GM23338 (cell line): Measurements from ENCODE around the gene DNAH17. TPM values are rescaled to one million over a fixed set of nuclear protein-coding genes. Genes with fewer than 3 reads are reported as not detected.

Experiments
- ATAC-seq: fragments of 200-7000 bp; cut with Tn5 transposase; 3 replicates; pipeline ENCODE4 v1.9.1; 2020
- DNase-seq: peaks from one replicate; pipeline ENCODE4 v3.0.0-alpha.2; 2015; ENCODE audit warnings: low spot score
- H2AFZ ChIP-seq: fragments of 200-600 bp; sonication (generic); 2 replicates; pipeline ENCODE4 v1.8.0; 2016; ENCODE audit warnings: antibody characterized with exemption, mild to moderate bottlenecking, moderate library complexity
- H3F3A ChIP-seq: fragments of 200-600 bp; sonication (generic); replicated peaks from 2 replicates; pipeline ENCODE4 v1.8.0; 2017; ENCODE audit warnings: antibody characterized with exemption, mixed run types, low read depth
- H3K27ac ChIP-seq: fragments of 200-600 bp; sonication (generic); 2 replicates; pipeline ENCODE4 v1.6.1; 2016; ENCODE audit warnings: low read depth
- H3K27me3 ChIP-seq: fragments of 200-600 bp; sonication (generic); 2 replicates; pipeline ENCODE4 v1.8.0; 2016; ENCODE audit warnings: mild to moderate bottlenecking, mixed run types, moderate library complexity; ENCODE audit not compliant: insufficient read depth
- H3K36me3 ChIP-seq: fragments of 200-600 bp; sonication (generic); 2 replicates; pipeline ENCODE4 v1.8.0; 2016; ENCODE audit warnings: mild to moderate bottlenecking; ENCODE audit not compliant: insufficient read depth
- H3K4me1 ChIP-seq: fragments of 200-600 bp; sonication (generic); 2 replicates; pipeline ENCODE4 v1.8.0; 2016; ENCODE audit warnings: mild to moderate bottlenecking, moderate library complexity; ENCODE audit not compliant: insufficient read depth
- H3K4me2 ChIP-seq: fragments of 200-600 bp; sonication (generic); 2 replicates; pipeline ENCODE4 v1.7.1; 2017; ENCODE audit warnings: mixed run types
- H3K4me3 ChIP-seq: fragments of 200-600 bp; sonication (generic); 2 replicates; pipeline ENCODE4 v1.6.1; 2016; ENCODE audit warnings: mixed run types
- H3K79me2 ChIP-seq: fragments of 200-600 bp; sonication (generic); replicated peaks from 2 replicates; pipeline ENCODE4 v1.8.0; 2017; ENCODE audit warnings: mild to moderate bottlenecking; ENCODE audit not compliant: insufficient read depth
- H3K9me2 ChIP-seq: fragments of 200-600 bp; sonication (generic); 2 replicates; pipeline ENCODE4 v1.8.0; 2017; ENCODE audit not compliant: insufficient read depth
- H4K20me1 ChIP-seq: fragments of 200-600 bp; sonication (generic); replicated peaks from 2 replicates; pipeline ENCODE4 v1.8.0; 2017; ENCODE audit warnings: mild to moderate bottlenecking; ENCODE audit not compliant: insufficient read depth
- H3K27ac Mint-ChIP-seq: 2 replicates; pipeline ENCODE4 v1.8.0; 2020; ENCODE audit warnings: inconsistent platforms, mild to moderate bottlenecking, moderate library complexity, mixed read lengths
- H3K27me3 Mint-ChIP-seq: 3 replicates; pipeline ENCODE4 v1.8.0; 2022; ENCODE audit warnings: low read depth, mild to moderate bottlenecking, moderate library complexity, mixed read lengths, inconsistent platforms; ENCODE audit not compliant: insufficient read depth, poor library complexity
- H3K36me3 Mint-ChIP-seq: 3 replicates; pipeline ENCODE4 v1.8.0; 2021; ENCODE audit warnings: low read depth, mild to moderate bottlenecking, inconsistent platforms, moderate library complexity, mixed read lengths
- H3K4me1 Mint-ChIP-seq: 3 replicates; pipeline ENCODE4 v1.8.0; 2020; ENCODE audit warnings: mild to moderate bottlenecking, inconsistent platforms, mixed read lengths
- H3K4me3 Mint-ChIP-seq: 3 replicates; pipeline ENCODE4 v1.8.0; 2021; ENCODE audit warnings: moderate library complexity, mild to moderate bottlenecking, inconsistent platforms, mixed read lengths
- H3K9me3 Mint-ChIP-seq: 3 replicates; pipeline ENCODE4 v1.8.0; 2020; ENCODE audit warnings: moderate library complexity, mild to moderate bottlenecking, inconsistent platforms, mixed read lengths
- EZH2 ChIP-seq: fragments of 200-600 bp; sonication (generic); IDR thresholded peaks from one replicate; pipeline ENCODE4 v1.8.0; 2017; ENCODE audit warnings: antibody characterized with exemption, mild to moderate bottlenecking, low read depth; ENCODE audit not compliant: unreplicated experiment
- EZH2phosphoT487 ChIP-seq: fragments of 200-600 bp; sonication (generic); IDR thresholded peaks from one replicate; pipeline ENCODE4 v1.8.1; 2018; ENCODE audit warnings: antibody characterized with exemption; ENCODE audit not compliant: unreplicated experiment
- NANOG ChIP-seq: IDR thresholded peaks from 2 replicates; pipeline ENCODE4 v1.6.1; 2016; ENCODE audit warnings: antibody characterized with exemption, borderline replicate concordance
- POLR2AphosphoS5 ChIP-seq: IDR thresholded peaks from 2 replicates; pipeline ENCODE4 v1.6.1; 2016; ENCODE audit warnings: antibody characterized with exemption, low read depth
- STAT1 ChIP-seq: IDR thresholded peaks from one replicate; pipeline ENCODE4 v1.6.1; 2016; ENCODE audit warnings: antibody characterized with exemption; ENCODE audit not compliant: unreplicated experiment
- ZNF114 ChIP-seq: fragments of 250-450 bp; sonication (Bioruptor Pico); IDR thresholded peaks from 2 replicates; pipeline ENCODE4 v1.5.0; 2020; ENCODE audit warnings: mild to moderate bottlenecking, moderate library complexity
- ZNF331 ChIP-seq: fragments of 250-450 bp; sonication (Bioruptor Pico); IDR thresholded peaks from 2 replicates; pipeline ENCODE4 v1.5.0; 2020; ENCODE audit warnings: low read depth, mild to moderate bottlenecking, moderate library complexity
- polyA plus RNA-seq: library from polyadenylated mRNA; unstranded; fragments of >200 nt; fragmentation: Nextera tagmentation; extraction: Ambion mirVana; gene quantifications from 2 replicates; pipeline ENCODE4 v1.2.1, GENCODE V29; 2016
- total RNA-seq: library from RNA; depleted of rRNA; stranded (reverse); fragments of >200 nt; shearing (Covaris generic); gene quantifications from 2 replicates; pipeline ENCODE4 v1.2.3, GENCODE V29; 2014
- TF ChIP-seq, protein P1 (sequence below): IDR thresholded peaks from one replicate; pipeline ENCODE4 v1.6.1; 2018; ENCODE audit warnings: antibody characterized with exemption; ENCODE audit not compliant: unreplicated experiment
- TF ChIP-seq, protein P2 (sequence below), 2 experiments: fragments of 200-600 bp in 1 of 2; sonication (generic) in 1 of 2; conservative IDR thresholded peaks; 2 replicates each; pipeline versions ENCODE4 v1.5.1 to v1.6.1; 2016 to 2017; ENCODE audit warnings: antibody characterized with exemption in 2 of 2, low read depth in 2 of 2, mild to moderate bottlenecking in 2 of 2, moderate library complexity in 1 of 2
- TF ChIP-seq, protein P3 (sequence below): fragments of 250-450 bp; sonication (Bioruptor Pico); IDR thresholded peaks from 2 replicates; pipeline ENCODE4 v1.5.0; 2020; ENCODE audit warnings: mild to moderate bottlenecking, moderate library complexity
- TF ChIP-seq, protein P4 (sequence below): IDR thresholded peaks from 2 replicates; pipeline ENCODE4 v1.6.1; 2016; ENCODE audit warnings: antibody characterized with exemption

The DNAH17 gene
- total and polyA plus RNA-seq, 2 experiments from 2014 or later = 0.59 to 2.0 TPM

DNA sequence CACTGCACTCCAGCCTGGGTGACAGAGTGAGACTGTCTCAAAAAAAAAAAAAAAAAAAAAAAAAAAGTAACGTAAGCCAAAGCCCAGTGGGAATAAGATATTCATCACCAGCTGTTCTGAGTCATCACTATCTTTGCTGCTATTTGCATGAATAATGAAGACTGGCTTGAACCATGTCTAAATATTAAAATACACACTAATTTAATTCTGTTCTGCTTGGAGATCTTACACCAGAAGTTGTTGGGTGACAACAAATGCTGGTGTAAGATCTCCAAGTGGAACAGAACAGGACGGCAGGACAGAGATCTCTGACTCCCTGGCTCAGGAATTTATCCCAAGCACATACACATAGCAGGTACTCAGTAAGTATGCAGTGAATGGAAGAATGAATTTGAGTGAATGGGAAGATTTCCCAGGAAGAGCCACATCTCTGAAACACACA lies 19.6 kb downstream of the DNAH17 start:
- Mint-ChIP-seq H3K9me3 (no peaks in the 10 kb centered on the region), H3K36me3 (no peaks in the 10 kb centered on the region), H3K4me3 (no peak overlapping the region), H3K4me1 (0 out of 3 replicates have a peak, but pooled peaks cover 2% of the 10 kb centered on the region), H3K27ac (no peak overlapping the region), H3K27me3 (no peaks in the 10 kb centered on the region)
- H2AFZ ChIP-seq = no peak overlapping the region
- no peaks in the 10 kb centered on the region for H4K20me1 ChIP-seq
- no peak for DNase-seq
- TF ChIP-seq, protein P1, sequence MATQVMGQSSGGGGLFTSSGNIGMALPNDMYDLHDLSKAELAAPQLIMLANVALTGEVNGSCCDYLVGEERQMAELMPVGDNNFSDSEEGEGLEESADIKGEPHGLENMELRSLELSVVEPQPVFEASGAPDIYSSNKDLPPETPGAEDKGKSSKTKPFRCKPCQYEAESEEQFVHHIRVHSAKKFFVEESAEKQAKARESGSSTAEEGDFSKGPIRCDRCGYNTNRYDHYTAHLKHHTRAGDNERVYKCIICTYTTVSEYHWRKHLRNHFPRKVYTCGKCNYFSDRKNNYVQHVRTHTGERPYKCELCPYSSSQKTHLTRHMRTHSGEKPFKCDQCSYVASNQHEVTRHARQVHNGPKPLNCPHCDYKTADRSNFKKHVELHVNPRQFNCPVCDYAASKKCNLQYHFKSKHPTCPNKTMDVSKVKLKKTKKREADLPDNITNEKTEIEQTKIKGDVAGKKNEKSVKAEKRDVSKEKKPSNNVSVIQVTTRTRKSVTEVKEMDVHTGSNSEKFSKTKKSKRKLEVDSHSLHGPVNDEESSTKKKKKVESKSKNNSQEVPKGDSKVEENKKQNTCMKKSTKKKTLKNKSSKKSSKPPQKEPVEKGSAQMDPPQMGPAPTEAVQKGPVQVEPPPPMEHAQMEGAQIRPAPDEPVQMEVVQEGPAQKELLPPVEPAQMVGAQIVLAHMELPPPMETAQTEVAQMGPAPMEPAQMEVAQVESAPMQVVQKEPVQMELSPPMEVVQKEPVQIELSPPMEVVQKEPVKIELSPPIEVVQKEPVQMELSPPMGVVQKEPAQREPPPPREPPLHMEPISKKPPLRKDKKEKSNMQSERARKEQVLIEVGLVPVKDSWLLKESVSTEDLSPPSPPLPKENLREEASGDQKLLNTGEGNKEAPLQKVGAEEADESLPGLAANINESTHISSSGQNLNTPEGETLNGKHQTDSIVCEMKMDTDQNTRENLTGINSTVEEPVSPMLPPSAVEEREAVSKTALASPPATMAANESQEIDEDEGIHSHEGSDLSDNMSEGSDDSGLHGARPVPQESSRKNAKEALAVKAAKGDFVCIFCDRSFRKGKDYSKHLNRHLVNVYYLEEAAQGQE = no peak
- no peak for TF ChIP-seq ZNF331 (CRISPR knock-in tag)
- no peak for TF ChIP-seq POLR2AphosphoS5
- no peak for TF ChIP-seq STAT1
- TF ChIP-seq, protein P2, sequence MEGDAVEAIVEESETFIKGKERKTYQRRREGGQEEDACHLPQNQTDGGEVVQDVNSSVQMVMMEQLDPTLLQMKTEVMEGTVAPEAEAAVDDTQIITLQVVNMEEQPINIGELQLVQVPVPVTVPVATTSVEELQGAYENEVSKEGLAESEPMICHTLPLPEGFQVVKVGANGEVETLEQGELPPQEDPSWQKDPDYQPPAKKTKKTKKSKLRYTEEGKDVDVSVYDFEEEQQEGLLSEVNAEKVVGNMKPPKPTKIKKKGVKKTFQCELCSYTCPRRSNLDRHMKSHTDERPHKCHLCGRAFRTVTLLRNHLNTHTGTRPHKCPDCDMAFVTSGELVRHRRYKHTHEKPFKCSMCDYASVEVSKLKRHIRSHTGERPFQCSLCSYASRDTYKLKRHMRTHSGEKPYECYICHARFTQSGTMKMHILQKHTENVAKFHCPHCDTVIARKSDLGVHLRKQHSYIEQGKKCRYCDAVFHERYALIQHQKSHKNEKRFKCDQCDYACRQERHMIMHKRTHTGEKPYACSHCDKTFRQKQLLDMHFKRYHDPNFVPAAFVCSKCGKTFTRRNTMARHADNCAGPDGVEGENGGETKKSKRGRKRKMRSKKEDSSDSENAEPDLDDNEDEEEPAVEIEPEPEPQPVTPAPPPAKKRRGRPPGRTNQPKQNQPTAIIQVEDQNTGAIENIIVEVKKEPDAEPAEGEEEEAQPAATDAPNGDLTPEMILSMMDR (conservative IDR thresholded peaks at IDR 0.05; ENCODE audit: low read depth in 2 of 2) = no peak
- TF ChIP-seq ZNF114 (CRISPR knock-in tag) = no peak
- TF ChIP-seq, protein P3, sequence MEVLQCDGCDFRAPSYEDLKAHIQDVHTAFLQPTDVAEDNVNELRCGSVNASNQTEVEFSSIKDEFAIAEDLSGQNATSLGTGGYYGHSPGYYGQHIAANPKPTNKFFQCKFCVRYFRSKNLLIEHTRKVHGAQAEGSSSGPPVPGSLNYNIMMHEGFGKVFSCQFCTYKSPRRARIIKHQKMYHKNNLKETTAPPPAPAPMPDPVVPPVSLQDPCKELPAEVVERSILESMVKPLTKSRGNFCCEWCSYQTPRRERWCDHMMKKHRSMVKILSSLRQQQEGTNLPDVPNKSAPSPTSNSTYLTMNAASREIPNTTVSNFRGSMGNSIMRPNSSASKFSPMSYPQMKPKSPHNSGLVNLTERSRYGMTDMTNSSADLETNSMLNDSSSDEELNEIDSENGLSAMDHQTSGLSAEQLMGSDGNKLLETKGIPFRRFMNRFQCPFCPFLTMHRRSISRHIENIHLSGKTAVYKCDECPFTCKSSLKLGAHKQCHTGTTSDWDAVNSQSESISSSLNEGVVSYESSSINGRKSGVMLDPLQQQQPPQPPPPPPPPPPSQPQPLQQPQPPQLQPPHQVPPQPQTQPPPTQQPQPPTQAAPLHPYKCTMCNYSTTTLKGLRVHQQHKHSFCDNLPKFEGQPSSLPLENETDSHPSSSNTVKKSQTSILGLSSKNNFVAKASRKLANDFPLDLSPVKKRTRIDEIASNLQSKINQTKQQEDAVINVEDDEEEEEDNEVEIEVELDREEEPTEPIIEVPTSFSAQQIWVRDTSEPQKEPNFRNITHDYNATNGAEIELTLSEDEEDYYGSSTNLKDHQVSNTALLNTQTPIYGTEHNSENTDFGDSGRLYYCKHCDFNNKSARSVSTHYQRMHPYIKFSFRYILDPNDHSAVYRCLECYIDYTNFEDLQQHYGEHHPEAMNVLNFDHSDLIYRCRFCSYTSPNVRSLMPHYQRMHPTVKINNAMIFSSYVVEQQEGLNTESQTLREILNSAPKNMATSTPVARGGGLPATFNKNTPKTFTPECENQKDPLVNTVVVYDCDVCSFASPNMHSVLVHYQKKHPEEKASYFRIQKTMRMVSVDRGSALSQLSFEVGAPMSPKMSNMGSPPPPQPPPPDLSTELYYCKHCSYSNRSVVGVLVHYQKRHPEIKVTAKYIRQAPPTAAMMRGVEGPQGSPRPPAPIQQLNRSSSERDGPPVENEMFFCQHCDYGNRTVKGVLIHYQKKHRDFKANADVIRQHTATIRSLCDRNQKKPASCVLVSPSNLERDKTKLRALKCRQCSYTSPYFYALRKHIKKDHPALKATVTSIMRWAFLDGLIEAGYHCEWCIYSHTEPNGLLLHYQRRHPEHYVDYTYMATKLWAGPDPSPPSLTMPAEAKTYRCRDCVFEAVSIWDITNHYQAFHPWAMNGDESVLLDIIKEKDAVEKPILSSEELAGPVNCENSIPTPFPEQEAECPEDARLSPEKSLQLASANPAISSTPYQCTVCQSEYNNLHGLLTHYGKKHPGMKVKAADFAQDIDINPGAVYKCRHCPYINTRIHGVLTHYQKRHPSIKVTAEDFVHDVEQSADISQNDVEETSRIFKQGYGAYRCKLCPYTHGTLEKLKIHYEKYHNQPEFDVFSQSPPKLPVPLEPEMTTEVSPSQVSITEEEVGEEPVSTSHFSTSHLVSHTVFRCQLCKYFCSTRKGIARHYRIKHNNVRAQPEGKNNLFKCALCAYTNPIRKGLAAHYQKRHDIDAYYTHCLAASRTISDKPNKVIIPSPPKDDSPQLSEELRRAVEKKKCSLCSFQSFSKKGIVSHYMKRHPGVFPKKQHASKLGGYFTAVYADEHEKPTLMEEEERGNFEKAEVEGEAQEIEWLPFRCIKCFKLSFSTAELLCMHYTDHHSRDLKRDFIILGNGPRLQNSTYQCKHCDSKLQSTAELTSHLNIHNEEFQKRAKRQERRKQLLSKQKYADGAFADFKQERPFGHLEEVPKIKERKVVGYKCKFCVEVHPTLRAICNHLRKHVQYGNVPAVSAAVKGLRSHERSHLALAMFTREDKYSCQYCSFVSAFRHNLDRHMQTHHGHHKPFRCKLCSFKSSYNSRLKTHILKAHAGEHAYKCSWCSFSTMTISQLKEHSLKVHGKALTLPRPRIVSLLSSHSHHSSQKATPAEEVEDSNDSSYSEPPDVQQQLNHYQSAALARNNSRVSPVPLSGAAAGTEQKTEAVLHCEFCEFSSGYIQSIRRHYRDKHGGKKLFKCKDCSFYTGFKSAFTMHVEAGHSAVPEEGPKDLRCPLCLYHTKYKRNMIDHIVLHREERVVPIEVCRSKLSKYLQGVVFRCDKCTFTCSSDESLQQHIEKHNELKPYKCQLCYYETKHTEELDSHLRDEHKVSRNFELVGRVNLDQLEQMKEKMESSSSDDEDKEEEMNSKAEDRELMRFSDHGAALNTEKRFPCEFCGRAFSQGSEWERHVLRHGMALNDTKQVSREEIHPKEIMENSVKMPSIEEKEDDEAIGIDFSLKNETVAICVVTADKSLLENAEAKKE (CRISPR knock-in tag) = no peak
- no peak for TF ChIP-seq NANOG
- TF ChIP-seq EZH2phosphoT487 = no peak
- TF ChIP-seq, protein P4, sequence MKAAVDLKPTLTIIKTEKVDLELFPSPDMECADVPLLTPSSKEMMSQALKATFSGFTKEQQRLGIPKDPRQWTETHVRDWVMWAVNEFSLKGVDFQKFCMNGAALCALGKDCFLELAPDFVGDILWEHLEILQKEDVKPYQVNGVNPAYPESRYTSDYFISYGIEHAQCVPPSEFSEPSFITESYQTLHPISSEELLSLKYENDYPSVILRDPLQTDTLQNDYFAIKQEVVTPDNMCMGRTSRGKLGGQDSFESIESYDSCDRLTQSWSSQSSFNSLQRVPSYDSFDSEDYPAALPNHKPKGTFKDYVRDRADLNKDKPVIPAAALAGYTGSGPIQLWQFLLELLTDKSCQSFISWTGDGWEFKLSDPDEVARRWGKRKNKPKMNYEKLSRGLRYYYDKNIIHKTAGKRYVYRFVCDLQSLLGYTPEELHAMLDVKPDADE = no peak
- TF ChIP-seq EZH2 = no peak
- ATAC-seq = no peak
- H3K27ac ChIP-seq = no peak overlapping the region
- H3K4me1 ChIP-seq = no peaks in the 10 kb centered on the region
- H3K4me3 ChIP-seq = no peak overlapping the region
- peaks cover 9% of the 10 kb centered on the region for H3K9me2 ChIP-seq
- no peaks in the 10 kb centered on the region for H3K27me3 ChIP-seq
- no peaks in the 10 kb centered on the region for H3K36me3 ChIP-seq
- H3K79me2 ChIP-seq = no peaks in the 10 kb centered on the region
- H3K4me2 ChIP-seq = no peak overlapping the region
- no peaks in the 10 kb centered on the region for H3F3A ChIP-seq
